H9 (cell line): ENCODE measurements around the gene IP6K2. TPM values are rescaled to one million over a fixed set of nuclear protein-coding genes. Genes with fewer than 3 reads are reported as not detected.

Source experiments
- DNase-seq: peaks from one replicate; pipeline ENCODE4 v3.0.0-alpha.2; 2017
- H2AFZ ChIP-seq: one replicate; pipeline ENCODE4 v1.6.1; 2013; ENCODE audit warnings: mild to moderate bottlenecking, low read length, control low read depth, moderate library complexity
- H2AK5ac ChIP-seq: 2 replicates; pipeline ENCODE4 v1.6.1; 2013; ENCODE audit warnings: low read length, control low read depth, mixed read lengths; ENCODE audit not compliant: insufficient read length
- H2BK120ac ChIP-seq: one replicate; pipeline ENCODE4 v1.6.1; 2013; ENCODE audit warnings: low read depth, mild to moderate bottlenecking, low read length, control low read depth, inconsistent platforms; ENCODE audit not compliant: poor library complexity, severe bottlenecking
- H2BK12ac ChIP-seq: 2 replicates; pipeline ENCODE4 v1.6.1; 2013; ENCODE audit warnings: low read length, control low read depth, mixed read lengths, low read depth; ENCODE audit not compliant: insufficient read length
- H2BK15ac ChIP-seq: 2 replicates; pipeline ENCODE4 v1.6.1; 2013; ENCODE audit warnings: low read depth, low read length, control low read depth
- H2BK20ac ChIP-seq: one replicate; pipeline ENCODE4 v1.6.1; 2013; ENCODE audit warnings: low read depth, mild to moderate bottlenecking, low read length, control low read depth, inconsistent platforms; ENCODE audit not compliant: poor library complexity, severe bottlenecking
- H2BK5ac ChIP-seq: 2 replicates; pipeline ENCODE4 v1.6.1; 2013; ENCODE audit warnings: low read length, control low read depth, mixed read lengths; ENCODE audit not compliant: insufficient read length
- H3K14ac ChIP-seq: 2 replicates; pipeline ENCODE4 v1.6.1; 2013; ENCODE audit warnings: low read length, control low read depth; ENCODE audit not compliant: insufficient read depth
- H3K18ac ChIP-seq: 2 replicates; pipeline ENCODE4 v1.6.1; 2013; ENCODE audit warnings: low read depth, mild to moderate bottlenecking, mixed read lengths, low read length, control low read depth; ENCODE audit not compliant: insufficient read length
- H3K23ac ChIP-seq: 2 replicates; pipeline ENCODE4 v1.6.1; 2013; ENCODE audit warnings: low read length, control low read depth, mixed read lengths, low read depth; ENCODE audit not compliant: insufficient read length
- H3K23me2 ChIP-seq: 2 replicates; pipeline ENCODE4 v1.6.1; 2013; ENCODE audit warnings: low read depth, mild to moderate bottlenecking, mixed read lengths, low read length, control low read depth; ENCODE audit not compliant: insufficient read length, poor library complexity, severe bottlenecking
- H3K27ac ChIP-seq: 2 replicates; pipeline ENCODE4 v1.5.1; 2013; ENCODE audit warnings: low read length, control low read depth, mixed read lengths, low read depth; ENCODE audit not compliant: insufficient read length
- H3K27me3 ChIP-seq: 2 replicates; pipeline ENCODE4 v1.6.1; 2013; ENCODE audit warnings: low read length, control low read depth, inconsistent platforms; ENCODE audit not compliant: insufficient read depth
- H3K4ac ChIP-seq: 2 replicates; pipeline ENCODE4 v1.6.1; 2013; ENCODE audit warnings: low read depth, mild to moderate bottlenecking, control low read depth, inconsistent platforms, low read length, moderate library complexity
- H3K4me1 ChIP-seq: 2 replicates; pipeline ENCODE4 v1.6.1; 2013; ENCODE audit warnings: low read length, control low read depth, inconsistent platforms; ENCODE audit not compliant: insufficient read depth
- H3K4me2 ChIP-seq: 2 replicates; pipeline ENCODE4 v1.6.1; 2013; ENCODE audit warnings: low read length, control low read depth, mixed read lengths; ENCODE audit not compliant: insufficient read length, insufficient read depth
- H3K56ac ChIP-seq: 2 replicates; pipeline ENCODE4 v1.6.1; 2013; ENCODE audit warnings: low read depth, mild to moderate bottlenecking, mixed read lengths, low read length, control low read depth; ENCODE audit not compliant: insufficient read length
- H3K79me1 ChIP-seq: 2 replicates; pipeline ENCODE4 v1.6.1; 2013; ENCODE audit warnings: low read depth, mild to moderate bottlenecking, moderate library complexity, low read length, control low read depth, inconsistent platforms; ENCODE audit not compliant: insufficient read depth, poor library complexity, severe bottlenecking
- H3K79me2 ChIP-seq: 2 replicates; pipeline ENCODE4 v1.6.1; 2013; ENCODE audit warnings: low read length, control low read depth, inconsistent platforms; ENCODE audit not compliant: insufficient read depth
- H3K9ac ChIP-seq: 2 replicates; pipeline ENCODE4 v1.6.1; 2013; ENCODE audit warnings: low read length, control low read depth, mixed read lengths; ENCODE audit not compliant: insufficient read length; ENCODE audit errors: extremely low read depth
- H3K9me3 ChIP-seq: one replicate; pipeline ENCODE4 v1.6.1; 2013; ENCODE audit warnings: low read depth, low read length, inconsistent platforms; ENCODE audit not compliant: control insufficient read depth
- H3T11ph ChIP-seq: one replicate; pipeline ENCODE4 v1.6.1; 2013; ENCODE audit warnings: mild to moderate bottlenecking, low read length, control low read depth, inconsistent platforms
- H4K20me1 ChIP-seq: one replicate; pipeline ENCODE4 v1.6.1; 2013; ENCODE audit not compliant: control insufficient read depth, insufficient read length, insufficient read depth
- H4K5ac ChIP-seq: 2 replicates; pipeline ENCODE4 v1.6.1; 2013; ENCODE audit warnings: low read depth, mild to moderate bottlenecking, mixed read lengths, low read length, control low read depth; ENCODE audit not compliant: insufficient read length
- H4K8ac ChIP-seq: replicated peaks from 2 replicates; pipeline ENCODE4 v1.6.1; 2013; ENCODE audit warnings: low read length, control low read depth, mixed read lengths, low read depth; ENCODE audit not compliant: insufficient read length
- H4K91ac ChIP-seq: 2 replicates; pipeline ENCODE4 v1.6.1; 2013; ENCODE audit warnings: low read depth, mild to moderate bottlenecking, moderate library complexity, mixed read lengths, low read length, control low read depth; ENCODE audit not compliant: insufficient read length
- H3K27ac Mint-ChIP-seq, 3 experiments: 2 replicates in 2 of 3; 3 replicates in 1 of 3; pipeline ENCODE4 v1.8.0; 2020 to 2021; ENCODE audit warnings: mixed read lengths in 3 of 3, mild to moderate bottlenecking in 1 of 3, moderate library complexity in 1 of 3
- H3K27me3 Mint-ChIP-seq: 2 replicates; pipeline ENCODE4 v1.8.0; 2021; ENCODE audit warnings: low read depth, mild to moderate bottlenecking, moderate library complexity, mixed read lengths
- H3K36me3 Mint-ChIP-seq, 3 experiments: 2 replicates in 2 of 3; 3 replicates in 1 of 3; pipeline ENCODE4 v1.8.0; 2020 to 2021; ENCODE audit warnings: low read depth in 3 of 3, mixed read lengths in 3 of 3; ENCODE audit not compliant: insufficient read depth in 1 of 3
- H3K4me1 Mint-ChIP-seq, 2 experiments: 2 replicates each; pipeline ENCODE4 v1.8.0; 2020; ENCODE audit warnings: mixed read lengths in 2 of 2
- H3K4me3 Mint-ChIP-seq, 2 experiments: 2 replicates in 1 of 2; 3 replicates in 1 of 2; pipeline ENCODE4 v1.8.0; 2020 to 2021; ENCODE audit warnings: mild to moderate bottlenecking in 2 of 2, mixed read lengths in 2 of 2, moderate library complexity in 1 of 2
- H3K9me3 Mint-ChIP-seq, 2 experiments: 2 replicates in 1 of 2; 3 replicates in 1 of 2; pipeline ENCODE4 v1.8.0; 2020; ENCODE audit warnings: mild to moderate bottlenecking in 2 of 2, mixed read lengths in 2 of 2, moderate library complexity in 1 of 2
- CTCF ChIP-seq: fragments of 200-600 bp; sonication (generic); conservative IDR thresholded peaks from 3 replicates; pipeline ENCODE4 v1.8.0; 2021; ENCODE audit warnings: antibody characterized with exemption, mild to moderate bottlenecking
- WGBS: extraction: QIAGEN DNeasy Blood & Tissue Kit; methylation state at CpG from one replicate; pipeline ENCODE4 v1.1.7; 2013; ENCODE audit warnings: missing lambda C conversion rate, low lambda C conversion rate, mixed read lengths; ENCODE audit not compliant: insufficient read length; ENCODE audit errors: extremely low coverage; 5-methylcytosine and 5-hydroxymethylcytosine counted together
- total RNA-seq: library from RNA; stranded (reverse); gene quantifications from 2 replicates; pipeline ENCODE4 v1.2.1, GENCODE V29; 2021

The IP6K2 gene
- total RNA-seq, 1 experiment from 2014 or later = 94.7 TPM

GRCh38 chr3:48708481-48708889 lies 8.5 kb downstream of the IP6K2 start:
- Histone ChIP-seq H3T11ph (no peak overlapping the region), H2BK20ac (no peak overlapping the region), H3K27me3 (no peaks in the 10 kb centered on the region), H4K91ac (no peak overlapping the region), H3K18ac (no peak overlapping the region), H3K14ac (no peak overlapping the region), H3K9me3 (no peaks in the 10 kb centered on the region), H2AK5ac (no peak overlapping the region), H3K56ac (no peak overlapping the region), H3K79me1 (peaks cover 5% of the 10 kb centered on the region), H3K4me1 (no peaks in the 10 kb centered on the region; the same call in 1 of the 2 replicates), H4K20me1 (no peaks in the 10 kb centered on the region), H3K23ac (no peak overlapping the region), H2BK15ac (no peak overlapping the region), H3K23me2 (no peaks in the 10 kb centered on the region), H3K27ac (no peak overlapping the region), H4K5ac (no peak overlapping the region), H2BK12ac (no peak overlapping the region), H4K8ac (no peak overlapping the region), H2BK120ac (no peak overlapping the region), H3K9ac (no peak overlapping the region), H2AFZ (no peak overlapping the region), H3K4me2 (no peak overlapping the region), H2BK5ac (no peak overlapping the region), H3K4ac (no peak overlapping the region), H3K79me2 (peaks cover 68% of the 10 kb centered on the region; the same call in 1 of the 2 replicates)
- Mint-ChIP-seq H3K4me3 (no peak overlapping the region; a peak in 1 of 5 replicates), H3K9me3 (no peaks in the 10 kb centered on the region), H3K36me3 (peaks cover 42 to 78% (median 75%) of the 10 kb centered on the region in 3 experiments), H3K4me1 (peaks cover 32 to 36% of the 10 kb centered on the region in 2 experiments), H3K27me3 (no peaks in the 10 kb centered on the region), H3K27ac (peak overlapping the region in 2 of 3 experiments; percentile 92 to 94; a peak in 3 of 7 replicates)
- no peak for DNase-seq
- WGBS = no CpG with 5 or more reads among the region's 2 CpGs
- no peak for TF ChIP-seq CTCF
